HUES48 (cell line): ENCODE results near the gene CASTOR2.
A peak's percentile ranks its signal among the peaks of the same experiment; 100 is the strongest.
"Not testable (repeated sequence)": the region's sequence is repeated elsewhere in the genome, so short reads cannot be mapped to it uniquely, and the experiment has no call there.

Experiments used
- H3K27ac ChIP-seq: one replicate; pipeline ENCODE4 v1.7.0; 2013; ENCODE audit warnings: low read depth, low read length, inconsistent platforms
- H3K27me3 ChIP-seq: 2 replicates; pipeline ENCODE4 v1.6.1; 2013; ENCODE audit warnings: mild to moderate bottlenecking, low read length; ENCODE audit not compliant: control insufficient read depth, insufficient read depth
- H3K36me3 ChIP-seq: 2 replicates; pipeline ENCODE4 v1.6.1; 2013; ENCODE audit warnings: low read length; ENCODE audit not compliant: control insufficient read depth, insufficient read depth
- H3K4me1 ChIP-seq: 2 replicates; pipeline ENCODE4 v1.6.1; 2013; ENCODE audit warnings: mild to moderate bottlenecking, low read length; ENCODE audit not compliant: control insufficient read depth, insufficient read depth
- H3K4me3 ChIP-seq: 2 replicates; pipeline ENCODE4 v1.5.1; 2013; ENCODE audit warnings: mild to moderate bottlenecking, low read depth, low read length
- H3K9ac ChIP-seq: 2 replicates; pipeline ENCODE4 v1.6.1; 2013; ENCODE audit warnings: mild to moderate bottlenecking, low read depth, low read length, moderate library complexity
- H3K9me3 ChIP-seq: 2 replicates; pipeline ENCODE4 v1.6.1; 2013; ENCODE audit warnings: low read length; ENCODE audit not compliant: control insufficient read depth, insufficient read depth

Gene CASTOR2

DNA sequence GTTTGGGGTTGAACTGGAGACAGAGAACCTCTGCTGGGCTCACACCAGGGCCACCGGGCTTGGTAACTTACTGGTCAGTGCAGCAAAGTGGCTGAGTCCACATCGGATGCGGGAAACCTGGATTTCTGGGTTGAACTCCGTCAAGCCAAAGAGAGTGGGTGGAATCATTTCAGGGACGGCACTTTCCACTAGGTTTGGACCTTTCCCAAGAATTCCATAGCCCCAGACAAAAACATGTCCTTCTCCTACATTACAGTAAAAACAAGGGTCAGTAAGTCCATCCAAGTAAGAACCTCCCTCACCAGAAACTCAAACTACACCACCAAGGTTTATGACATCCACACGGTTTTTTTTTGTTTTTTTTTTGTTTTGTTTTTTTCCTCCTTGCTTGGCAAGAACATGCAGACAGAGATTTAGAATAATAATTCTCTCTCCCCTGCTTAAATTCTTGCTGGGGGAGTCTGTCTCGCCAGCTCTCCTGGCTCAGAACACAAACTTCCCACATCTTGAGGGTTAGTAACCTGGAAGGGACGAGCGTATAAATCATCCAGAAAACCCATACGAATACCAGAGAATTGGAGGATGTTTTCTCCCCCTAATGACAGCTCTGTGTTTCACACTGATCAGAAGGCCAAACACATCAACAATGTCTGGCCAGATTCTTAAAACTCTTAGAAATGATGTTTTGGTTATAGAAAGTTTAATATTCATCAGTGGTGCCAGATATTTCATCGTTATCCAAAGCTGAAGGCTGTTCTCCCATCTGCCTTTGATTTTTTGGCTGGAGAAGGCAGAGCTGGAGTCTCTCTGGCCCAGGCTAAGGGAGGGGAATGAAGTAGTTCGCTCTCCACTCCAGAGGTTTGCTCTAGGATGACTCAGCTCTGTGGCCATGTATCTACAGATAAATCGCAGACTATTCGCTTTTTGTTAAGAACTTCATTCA is 91.6 kb downstream of the CASTOR2 start:
- Histone ChIP-seq H3K9ac (no peak overlapping the region), H3K36me3 (peaks cover 91% of the 10 kb centered on the region), H3K27me3 (no peaks in the 10 kb centered on the region), H3K9me3 (no peaks in the 10 kb centered on the region), H3K27ac (no peak overlapping the region), H3K4me3 (no peak overlapping the region), H3K4me1 (no peaks in the 10 kb centered on the region)

DNA sequence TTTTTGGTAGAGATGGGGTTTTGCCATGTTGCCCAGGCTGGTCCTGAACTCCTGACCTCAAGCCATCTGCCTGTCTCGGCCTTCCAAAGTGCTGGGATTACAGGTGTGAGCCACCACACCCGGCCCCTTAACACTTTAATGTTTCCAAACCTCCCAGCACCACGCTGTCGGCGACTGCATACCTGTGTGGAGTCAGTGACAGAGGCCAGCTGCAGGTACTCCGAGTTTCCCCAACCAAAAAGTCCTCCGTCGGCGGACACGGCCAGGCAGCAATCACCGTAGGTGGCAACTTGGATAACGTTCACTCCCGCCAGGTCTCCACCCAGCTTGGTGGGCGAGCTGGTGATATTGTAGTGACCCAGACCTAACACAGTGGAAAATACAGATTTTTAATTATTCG is 93.9 kb downstream of the CASTOR2 start:
- H3K9me3 ChIP-seq: no peaks in the 10 kb centered on the region
- H3K27me3 ChIP-seq: no peaks in the 10 kb centered on the region
- H3K9ac ChIP-seq: no peak overlapping the region
- H3K27ac ChIP-seq: no peak overlapping the region
- H3K36me3 ChIP-seq: peaks cover 97% of the 10 kb centered on the region
- no peaks in the 10 kb centered on the region for H3K4me1 ChIP-seq
- no peak overlapping the region for H3K4me3 ChIP-seq

DNA sequence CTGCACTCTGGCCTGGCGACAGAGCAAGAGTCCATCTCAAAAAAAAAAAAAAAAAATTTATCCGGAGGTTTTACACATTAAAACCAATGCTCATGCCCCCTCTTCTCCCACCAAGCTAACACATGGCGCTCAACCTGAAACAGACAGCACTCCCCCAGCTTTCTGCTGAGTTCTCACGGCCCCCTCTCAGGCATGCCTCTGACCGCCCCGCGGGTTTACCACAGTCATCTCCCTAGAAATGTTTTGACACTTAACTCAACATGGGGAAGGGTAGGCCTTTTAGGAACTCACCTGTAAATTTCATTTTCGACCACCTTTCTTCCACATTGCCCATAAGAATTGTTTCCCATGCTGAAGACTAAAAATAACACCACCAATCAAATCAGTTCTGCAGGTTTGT is 99.8 kb downstream of the CASTOR2 start:
- H3K4me1 ChIP-seq: no peaks in the 10 kb centered on the region
- peaks cover 91% of the 10 kb centered on the region for H3K36me3 ChIP-seq
- H3K4me3 ChIP-seq: no peak overlapping the region
- no peaks in the 10 kb centered on the region for H3K27me3 ChIP-seq
- no peak overlapping the region for H3K9ac ChIP-seq
- no peaks in the 10 kb centered on the region for H3K9me3 ChIP-seq
- H3K27ac ChIP-seq: no peak overlapping the region

DNA sequence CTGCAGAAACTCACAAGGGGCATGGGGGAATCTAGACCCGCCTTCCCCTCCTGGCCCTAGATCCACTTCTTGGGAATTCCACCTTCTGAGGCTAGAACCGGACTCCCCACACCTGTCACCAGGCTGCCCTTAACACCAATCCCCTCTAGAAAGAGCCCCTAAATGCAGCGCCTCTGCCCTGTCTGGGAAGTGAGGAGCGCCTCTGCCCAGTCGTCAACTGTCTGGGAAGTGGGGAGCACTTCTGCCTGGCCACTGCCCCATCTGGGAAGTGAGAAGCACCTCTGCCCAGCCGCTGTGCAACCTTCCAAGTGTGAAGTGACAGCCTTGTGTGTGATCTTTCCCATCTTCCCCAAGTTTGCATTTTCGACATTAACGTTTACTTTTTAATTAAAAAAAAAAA is 100.3 kb downstream of the CASTOR2 start:
- H3K4me1 ChIP-seq: no peaks in the 10 kb centered on the region
- H3K9me3 ChIP-seq: no peaks in the 10 kb centered on the region
- peaks cover 90% of the 10 kb centered on the region for H3K36me3 ChIP-seq
- H3K27me3 ChIP-seq: no peaks in the 10 kb centered on the region
- H3K9ac ChIP-seq: no peak overlapping the region
- no peak overlapping the region for H3K27ac ChIP-seq
- H3K4me3 ChIP-seq: no peak overlapping the region

DNA sequence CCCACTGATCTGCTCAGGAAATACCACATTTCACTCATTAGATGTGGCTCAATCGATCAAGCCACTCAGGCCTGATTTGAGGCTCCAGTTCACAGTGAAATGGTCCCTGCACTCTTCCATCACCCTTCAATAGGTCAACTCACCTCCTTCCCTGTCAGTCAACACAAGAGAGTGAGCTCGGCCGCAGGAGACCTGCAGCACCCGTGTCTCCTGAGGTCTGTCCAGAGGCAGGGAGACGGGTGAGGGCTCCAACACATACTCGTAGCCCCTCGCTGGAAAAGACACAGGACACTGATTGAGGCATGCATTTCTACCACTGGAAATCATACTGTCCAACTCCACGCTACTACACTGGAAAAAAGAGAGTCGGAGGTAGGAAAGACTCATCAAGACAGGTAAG is 102.0 kb downstream of the CASTOR2 start:
- H3K9ac ChIP-seq: no peak overlapping the region
- no peak overlapping the region for H3K27ac ChIP-seq
- no peaks in the 10 kb centered on the region for H3K27me3 ChIP-seq
- H3K4me3 ChIP-seq: no peak overlapping the region
- no peaks in the 10 kb centered on the region for H3K4me1 ChIP-seq
- H3K36me3 ChIP-seq: peaks cover 88% of the 10 kb centered on the region
- H3K9me3 ChIP-seq: no peaks in the 10 kb centered on the region

DNA sequence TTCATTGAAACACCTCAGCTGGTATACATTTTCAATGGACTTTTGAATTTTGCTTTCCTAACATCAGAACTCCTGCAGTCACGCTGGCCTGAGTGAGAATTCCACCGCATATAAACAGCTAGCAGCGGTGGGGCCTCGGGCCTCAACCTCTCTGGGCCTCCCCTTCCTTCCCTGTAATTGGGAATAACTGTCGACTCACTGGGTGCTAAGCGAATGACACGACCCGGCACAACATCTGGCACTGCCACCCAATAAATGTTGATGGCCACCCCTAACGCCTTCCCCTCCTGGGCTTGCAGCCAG is 108.4 kb downstream of the CASTOR2 start:
- Histone ChIP-seq H3K27ac (peak overlapping the region; percentile 93), H3K36me3 (peaks cover 28% of the 10 kb centered on the region), H3K4me1 (peaks cover 7% of the 10 kb centered on the region; the same call in 1 of the 2 replicates), H3K9ac (peak overlapping the region; percentile 84), H3K9me3 (no peaks in the 10 kb centered on the region), H3K27me3 (no peaks in the 10 kb centered on the region), H3K4me3 (peak overlapping the region; percentile 85)

DNA sequence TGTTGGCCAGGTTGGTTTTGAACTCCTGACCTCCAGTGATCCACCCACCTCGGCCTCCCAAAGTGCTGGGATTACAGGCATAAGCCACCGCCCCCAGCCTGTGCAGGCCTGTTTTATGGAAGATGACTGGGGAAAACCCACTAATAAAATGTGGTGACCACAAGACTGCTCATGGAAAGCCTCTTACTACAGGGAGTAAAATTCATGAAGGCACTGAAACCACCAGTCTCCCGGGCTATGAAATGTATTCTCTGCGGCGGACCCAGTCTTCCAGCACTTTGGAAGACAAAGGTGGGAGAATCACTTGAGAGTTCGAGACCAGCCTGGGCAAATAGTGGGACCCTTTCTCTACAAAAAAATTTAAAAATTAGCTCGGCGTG is 109.7 kb downstream of the CASTOR2 start:
- not testable (repeated sequence) for H3K9ac ChIP-seq

More for the DNA sequence above, 109.7 kb downstream of the CASTOR2 start:
- Histone ChIP-seq H3K36me3 (peaks cover 18% of the 10 kb centered on the region), H3K4me3 (peak overlapping the region; percentile 85; the same call in 1 of the 2 replicates)
- H3K27me3 ChIP-seq, H3K27ac ChIP-seq, H3K4me1 ChIP-seq, H3K9me3 ChIP-seq: not testable (repeated sequence)
